Activated T-helper 9 cell treated with anti-CD3 and anti-CD28 coated beads, Interleukin-2, amount 50 U/mL, for 16 hours (primary cell): ENCODE measurements around the gene SPTSSA.
"Not testable (repeated sequence)": the region's sequence is repeated elsewhere in the genome, so short reads cannot be mapped to it uniquely, and the experiment has no call there.

Experiments
- DNase-seq: peaks from one replicate; pipeline ENCODE4 v3.0.0-alpha.2; 2020; ENCODE audit warnings: low read depth

SPTSSA gene

GRCh38 chr14:34462132-34462893 lies at the start of gene SPTSSA:
TSS of gene SPTSSA (minus strand) at chr14:34462240. CDS start at chr14:34462207, 33 bp downstream.
- DNase-seq = peak; percentile 86

GRCh38 chr14:34507884-34508283 lies 45.8 kb upstream of the SPTSSA start:
- no peak for DNase-seq

- DNase-seq = no peak
Measured at GRCh38 chr14:34507459-34507858, 45.4 kb upstream of the SPTSSA start.

GRCh38 chr14:34505124-34505491 lies 43.1 kb upstream of the SPTSSA start:
- not testable (repeated sequence) for DNase-seq

GRCh38 chr14:34504027-34504426 lies 42.0 kb upstream of the SPTSSA start:
- DNase-seq = not testable (repeated sequence)

- no peak for DNase-seq
Measured at GRCh38 chr14:34502545-34503225, 40.6 kb upstream of the SPTSSA start.

- DNase-seq = no peak
Measured at GRCh38 chr14:34502001-34502400, 40.0 kb upstream of the SPTSSA start.

- no peak for DNase-seq
Measured at GRCh38 chr14:34501004-34501580, 39.1 kb upstream of the SPTSSA start.

- no peak for DNase-seq
Measured at GRCh38 chr14:34498684-34499412, 36.8 kb upstream of the SPTSSA start.

- DNase-seq = no peak
Measured at GRCh38 chr14:34496679-34497513, 34.9 kb upstream of the SPTSSA start.

GRCh38 chr14:34496007-34496678 lies 34.1 kb upstream of the SPTSSA start:
- no peak for DNase-seq

- DNase-seq = no peak
Measured at GRCh38 chr14:34489324-34489723, 27.3 kb upstream of the SPTSSA start.

- no peak for DNase-seq
Measured at GRCh38 chr14:34488528-34488927, 26.5 kb upstream of the SPTSSA start.

- DNase-seq = no peak
Measured at GRCh38 chr14:34484726-34485125, 22.7 kb upstream of the SPTSSA start.

- no peak for DNase-seq
Measured at GRCh38 chr14:34482463-34482862, 20.4 kb upstream of the SPTSSA start.

GRCh38 chr14:34479694-34480093 lies 17.7 kb upstream of the SPTSSA start:
- no peak for DNase-seq

GRCh38 chr14:34478261-34478660 lies 16.2 kb upstream of the SPTSSA start:
- DNase-seq = no peak

- not testable (repeated sequence) for DNase-seq
Measured at GRCh38 chr14:34476036-34476435, 14.0 kb upstream of the SPTSSA start.

- no peak for DNase-seq
Measured at GRCh38 chr14:34475163-34475562, 13.1 kb upstream of the SPTSSA start.

- DNase-seq = no peak
Measured at GRCh38 chr14:34474187-34474679, 12.2 kb upstream of the SPTSSA start.
